GM21737 (cell line): ENCODE results near the gene ADGRD2.

Experiments used
- ATAC-seq: cut with Tn5 transposase; IDR thresholded peaks from one replicate; pipeline ENCODE4 v1.9.1; 2021; ENCODE audit warnings: mild to moderate bottlenecking, moderate library complexity; ENCODE audit not compliant: unreplicated experiment

Gene ADGRD2

GRCh38 chr9:124436320-124436719 is 13.9 kb upstream of the ADGRD2 start:
- ATAC-seq = no peak

DNA sequence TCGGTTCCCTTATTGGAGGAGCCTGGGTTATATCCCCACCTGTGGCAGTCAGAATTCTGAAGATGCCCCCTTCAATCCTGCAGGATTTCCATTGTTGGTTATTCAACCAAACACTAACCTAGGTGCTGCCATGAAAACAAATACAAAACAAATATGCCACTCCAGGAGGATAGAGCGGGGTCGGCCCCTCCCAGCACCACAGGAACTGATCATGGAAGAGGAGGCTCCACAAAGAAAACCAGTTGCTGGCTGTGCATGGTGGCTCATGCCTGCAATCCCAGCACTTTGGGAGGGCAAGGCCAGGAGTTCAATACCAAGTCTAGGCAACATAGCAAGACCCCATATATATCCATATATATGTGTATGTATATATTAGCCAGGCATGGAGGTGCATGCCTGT is 13.2 kb upstream of the ADGRD2 start:
- no peak for ATAC-seq

DNA sequence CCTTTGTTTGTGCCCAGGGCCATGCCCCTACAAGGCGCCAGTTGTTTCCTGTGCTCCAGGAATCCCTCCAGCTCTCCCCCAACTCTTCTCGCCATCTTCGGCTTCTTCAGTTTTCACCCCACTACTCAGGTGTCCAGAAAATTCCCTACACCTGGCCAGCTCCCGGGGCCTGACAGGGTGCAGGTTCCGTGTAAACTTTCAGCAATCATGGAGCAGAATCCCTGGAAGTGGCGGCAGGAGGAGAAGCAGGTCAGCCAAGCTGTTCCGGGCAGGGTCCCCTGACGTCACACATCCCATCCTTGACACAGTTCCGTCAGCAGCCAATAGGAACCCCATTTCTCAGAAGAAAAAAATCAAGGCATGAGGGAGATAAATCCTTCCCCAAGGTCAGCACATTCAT is 12.2 kb upstream of the ADGRD2 start:
- no peak for ATAC-seq

DNA sequence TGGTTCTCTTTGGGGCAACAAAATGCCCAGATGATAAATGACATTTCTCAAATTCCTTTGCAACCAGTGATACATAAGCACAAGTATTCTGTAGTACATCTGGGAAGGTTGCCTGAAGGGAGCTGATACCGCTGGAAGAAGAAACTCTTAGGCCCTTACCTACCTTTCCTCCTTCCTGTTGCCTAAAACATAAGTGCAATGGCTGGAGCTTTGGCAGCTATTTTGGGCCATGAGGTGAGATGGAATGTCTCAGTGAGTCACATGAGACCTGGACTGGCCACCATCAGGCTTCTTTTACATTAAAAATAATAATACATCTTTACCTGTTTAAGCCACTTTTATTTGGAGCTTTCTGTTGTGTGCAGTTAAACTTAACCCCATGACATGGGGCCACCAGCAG is 11.2 kb upstream of the ADGRD2 start:
- ATAC-seq = no peak

DNA sequence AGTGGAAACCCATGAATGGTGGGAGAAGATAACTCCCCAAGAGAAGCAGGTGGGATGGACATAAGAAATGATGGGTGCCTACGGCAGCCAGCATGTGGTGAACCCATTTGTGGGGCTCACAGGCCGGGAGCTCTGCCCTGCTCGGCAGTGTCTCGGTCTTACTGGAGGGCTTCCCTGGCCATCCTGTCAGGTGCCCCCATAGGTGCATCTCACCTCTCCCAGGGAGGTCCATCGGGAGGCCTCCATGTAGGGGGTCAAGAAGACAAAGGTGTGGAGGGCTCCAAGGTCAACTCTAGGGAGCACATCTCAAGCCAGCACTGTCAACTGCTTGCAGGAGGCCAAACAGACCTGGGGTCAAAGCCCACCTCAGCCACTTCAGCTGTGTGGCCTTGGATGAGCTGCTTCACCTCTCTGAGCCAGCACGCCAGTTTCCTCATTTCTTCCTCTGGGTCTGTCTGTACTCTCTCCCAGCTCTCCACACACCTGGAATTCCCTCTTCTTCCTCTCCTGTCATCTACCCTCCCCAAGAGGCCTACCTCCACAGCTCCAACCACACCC is 10.5 kb upstream of the ADGRD2 start:
- no peak for ATAC-seq

- ATAC-seq = no peak
These were observed 9.5 kb upstream of the ADGRD2 start for GRCh38 chr9:124440786-124441185.

DNA sequence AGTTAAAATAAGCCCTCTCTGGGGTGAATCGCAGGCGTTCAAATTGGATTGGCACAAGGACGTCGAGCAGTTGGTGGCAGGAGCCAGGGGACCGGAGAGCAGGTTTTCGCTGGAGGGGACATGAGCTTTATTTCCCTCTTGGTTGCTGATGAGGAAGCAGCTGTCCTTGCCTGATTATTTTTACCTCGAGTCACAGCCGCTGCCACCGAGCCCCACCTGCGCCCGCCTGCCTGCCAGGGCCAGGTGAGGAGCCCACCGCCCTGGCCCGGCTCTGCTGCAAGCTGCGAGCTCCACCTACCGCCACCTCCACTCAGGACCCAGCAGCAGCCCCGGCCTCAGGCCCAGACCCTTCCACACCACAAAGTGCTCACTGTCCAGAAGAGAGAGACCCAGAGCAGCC is 9.0 kb upstream of the ADGRD2 start:
- ATAC-seq = no peak

DNA sequence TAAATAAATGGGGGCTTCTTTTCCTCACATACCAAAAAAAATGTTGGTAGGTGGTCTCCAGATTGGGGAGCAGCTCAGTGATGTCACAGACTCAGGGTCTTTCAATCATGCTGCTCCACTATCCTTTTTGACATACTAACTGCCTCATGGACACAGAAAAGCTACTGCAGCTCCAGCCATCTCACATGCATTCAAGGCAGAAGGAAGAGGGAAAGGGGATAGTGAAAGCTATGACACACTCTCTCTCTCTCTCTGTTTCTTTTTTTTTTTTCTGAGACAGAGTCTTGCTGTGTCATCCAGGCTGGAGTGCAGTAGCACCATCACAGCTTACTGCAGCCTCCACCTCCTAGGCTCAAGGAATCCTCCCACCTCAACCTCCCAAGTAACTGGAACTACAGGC is 7.9 kb upstream of the ADGRD2 start:
- no peak for ATAC-seq

- no peak for ATAC-seq
These were observed 7.4 kb upstream of the ADGRD2 start for GRCh38 chr9:124442826-124443225.

DNA sequence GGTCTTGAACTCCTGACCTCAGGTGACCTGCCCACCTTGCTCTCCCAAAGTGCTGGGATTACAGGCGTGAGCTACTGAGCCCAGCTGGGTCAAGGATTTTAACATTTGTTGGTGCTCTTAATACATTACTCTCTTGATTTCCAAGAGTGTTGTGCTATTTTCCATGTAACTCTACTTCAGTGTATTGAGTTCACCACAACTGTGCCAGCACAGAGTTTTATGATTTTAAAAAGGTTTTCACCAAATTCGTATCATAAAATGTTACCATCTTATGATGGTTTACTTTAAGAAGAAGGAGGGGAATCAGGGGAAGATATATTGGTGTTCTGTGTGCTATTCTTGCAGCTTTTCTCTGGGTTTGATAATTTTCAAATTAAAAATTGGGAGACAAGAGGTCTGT is 6.6 kb upstream of the ADGRD2 start:
- ATAC-seq = no peak

DNA sequence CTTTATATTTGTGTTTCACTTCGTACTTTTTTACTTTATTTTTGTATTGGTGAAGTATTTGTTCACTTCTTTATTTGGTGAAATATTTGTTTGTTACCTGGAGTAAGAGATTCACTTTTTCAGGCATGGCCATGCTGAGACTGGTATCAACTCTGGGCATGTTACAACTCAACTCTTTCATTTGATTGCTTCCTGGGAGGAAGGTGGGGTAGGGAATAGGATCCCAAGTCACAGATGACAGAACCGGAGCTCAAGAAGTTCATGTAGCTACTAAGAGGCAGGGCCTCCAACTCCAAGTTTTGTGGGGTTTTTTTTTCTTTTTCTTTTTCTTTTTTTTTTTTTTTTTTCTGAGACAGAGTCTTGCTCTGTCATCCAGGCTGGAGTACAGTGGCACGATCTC is 6.1 kb upstream of the ADGRD2 start:
- no peak for ATAC-seq

DNA sequence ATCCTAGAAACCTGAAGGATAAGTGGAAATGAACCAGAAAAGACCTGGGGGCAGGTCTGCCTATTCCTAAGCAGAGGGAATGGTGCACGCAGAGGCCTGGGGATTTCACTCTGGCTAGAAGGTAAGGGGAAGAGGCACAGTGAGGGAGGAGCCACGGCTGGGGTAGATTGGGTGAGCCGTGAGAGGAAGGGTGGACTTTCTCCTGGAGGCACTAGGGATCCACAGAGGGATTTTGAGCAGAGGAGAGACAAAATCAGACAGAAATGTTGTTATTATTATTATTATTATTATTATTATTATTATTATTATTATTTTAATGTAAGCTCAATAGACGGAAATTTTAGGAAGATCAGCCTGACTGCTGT is 3.0 kb upstream of the ADGRD2 start:
- no peak for ATAC-seq

GRCh38 chr9:124448019-124448418 is 2.2 kb upstream of the ADGRD2 start:
- no peak for ATAC-seq

- no peak for ATAC-seq
These were observed 685 bp upstream of the ADGRD2 start for GRCh38 chr9:124449381-124450151.

DNA sequence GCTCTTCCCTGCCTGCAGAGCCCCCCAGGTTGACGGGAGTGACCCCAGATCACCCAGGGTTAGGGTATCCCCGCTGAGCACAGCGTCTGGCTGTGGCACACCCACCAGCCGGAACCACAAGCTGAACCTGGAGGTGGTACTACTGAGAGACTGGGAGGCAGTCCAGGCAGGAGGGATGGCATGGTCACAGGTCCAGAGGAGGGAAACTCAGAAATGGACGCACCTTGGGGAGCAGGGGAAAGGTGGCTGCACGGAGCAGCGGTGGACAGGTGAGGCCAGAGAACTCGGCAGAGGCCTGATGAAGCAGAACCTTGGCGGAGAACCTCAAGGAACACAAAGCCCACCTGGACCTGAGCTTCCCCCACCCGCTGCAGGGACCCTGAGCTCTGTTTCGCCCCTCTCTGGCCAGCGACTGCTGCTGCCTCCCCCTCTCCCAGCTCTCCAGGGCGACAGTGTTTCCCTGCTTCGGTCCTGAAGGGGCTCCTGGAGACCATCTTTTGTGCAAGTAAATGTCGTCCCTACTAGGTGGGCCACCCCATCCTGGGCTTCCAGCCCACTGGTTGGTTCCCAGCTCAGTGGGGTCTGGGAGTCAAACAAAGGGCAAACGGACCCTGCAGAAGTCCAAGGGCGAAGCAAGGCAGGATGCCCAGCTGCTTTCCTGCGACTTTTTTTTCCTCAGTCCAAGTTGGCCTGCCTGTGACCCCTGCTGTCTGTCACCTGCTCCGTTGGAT is 845 bp downstream of the ADGRD2 start:
- no peak for ATAC-seq

- no peak for ATAC-seq
These were observed 2.1 kb downstream of the ADGRD2 start for GRCh38 chr9:124452326-124452725.

DNA sequence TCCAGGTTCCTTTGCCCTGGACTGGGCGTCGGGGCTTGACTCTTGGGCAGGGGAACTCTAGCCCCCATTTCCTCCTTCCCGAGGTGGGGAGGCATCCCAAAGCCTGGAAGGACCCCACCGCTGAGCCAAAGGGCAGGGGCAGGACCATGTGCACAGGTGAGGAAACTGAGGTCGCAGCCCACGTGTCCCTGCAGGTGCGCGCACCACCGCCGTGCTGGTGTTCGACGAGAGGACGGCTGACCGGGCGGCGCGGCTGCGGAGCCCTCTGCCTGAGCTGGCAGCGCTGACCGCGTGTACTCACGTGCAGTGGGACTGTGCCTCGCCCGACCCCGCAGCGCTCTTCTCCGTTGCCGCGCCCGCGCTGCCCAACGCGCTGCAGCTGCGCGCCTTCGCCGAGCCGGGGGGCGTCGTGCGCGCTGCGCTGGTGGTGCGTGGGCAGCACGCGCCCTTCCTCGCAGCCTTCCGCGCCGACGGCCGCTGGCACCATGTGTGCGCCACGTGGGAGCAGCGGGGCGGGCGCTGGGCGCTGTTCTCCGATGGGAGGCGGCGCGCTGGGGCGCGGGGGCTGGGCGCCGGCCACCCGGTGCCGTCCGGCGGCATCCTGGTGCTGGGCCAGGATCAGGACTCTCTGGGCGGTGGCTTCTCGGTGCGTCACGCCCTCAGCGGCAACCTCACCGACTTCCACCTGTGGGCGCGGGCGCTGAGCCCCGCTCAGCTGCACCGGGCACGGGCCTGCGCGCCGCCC is 2.8 kb downstream of the ADGRD2 start:
- ATAC-seq = no peak

DNA sequence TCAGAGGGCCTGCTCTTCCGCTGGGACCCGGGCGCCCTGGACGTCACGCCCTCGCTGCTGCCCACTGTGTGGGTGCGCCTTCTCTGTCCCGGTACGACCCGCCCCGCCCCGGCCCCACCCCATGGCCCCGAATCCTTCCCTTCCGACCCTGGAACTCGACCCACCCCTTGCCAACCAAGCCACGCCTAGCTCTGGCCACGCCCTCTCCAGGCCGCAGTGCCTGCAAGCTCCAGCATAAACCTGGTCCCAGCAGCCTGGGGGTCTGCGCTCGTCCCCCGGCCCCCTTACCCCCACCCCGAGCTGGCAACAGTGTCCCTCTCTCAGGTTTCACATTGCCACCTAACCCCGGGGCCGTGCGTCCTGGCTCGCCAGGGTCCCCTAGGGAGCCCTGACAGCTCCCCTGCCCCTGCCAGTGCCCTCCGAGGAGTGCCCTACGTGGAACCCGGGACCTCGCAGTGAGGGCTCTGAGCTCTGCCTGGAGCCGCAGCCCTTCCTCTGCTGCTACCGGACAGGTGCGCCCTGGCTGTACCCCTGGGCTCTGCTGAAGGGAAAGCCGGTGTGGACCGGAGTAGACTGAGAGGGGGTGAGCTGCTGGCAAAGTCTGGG is 3.4 kb downstream of the ADGRD2 start:
- ATAC-seq = no peak

DNA sequence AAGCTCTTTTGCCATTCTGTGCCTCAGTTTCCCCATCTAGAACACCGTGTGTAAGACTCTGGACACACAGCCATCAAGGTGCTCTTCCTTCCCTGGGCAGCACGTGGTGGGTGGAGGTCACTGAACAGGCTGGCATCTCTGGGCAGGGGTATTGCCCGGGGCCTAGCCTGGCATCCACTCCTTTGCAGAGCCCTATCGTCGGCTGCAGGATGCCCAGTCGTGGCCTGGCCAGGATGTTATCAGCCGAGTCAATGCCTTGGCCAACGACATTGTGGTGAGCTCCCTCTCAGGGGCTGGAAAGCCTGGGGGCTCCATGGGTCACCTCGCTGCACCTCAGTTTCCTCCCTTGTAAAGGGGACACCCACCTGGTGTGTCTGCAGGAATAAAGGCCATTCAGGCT is 4.0 kb downstream of the ADGRD2 start:
- no peak for ATAC-seq

DNA sequence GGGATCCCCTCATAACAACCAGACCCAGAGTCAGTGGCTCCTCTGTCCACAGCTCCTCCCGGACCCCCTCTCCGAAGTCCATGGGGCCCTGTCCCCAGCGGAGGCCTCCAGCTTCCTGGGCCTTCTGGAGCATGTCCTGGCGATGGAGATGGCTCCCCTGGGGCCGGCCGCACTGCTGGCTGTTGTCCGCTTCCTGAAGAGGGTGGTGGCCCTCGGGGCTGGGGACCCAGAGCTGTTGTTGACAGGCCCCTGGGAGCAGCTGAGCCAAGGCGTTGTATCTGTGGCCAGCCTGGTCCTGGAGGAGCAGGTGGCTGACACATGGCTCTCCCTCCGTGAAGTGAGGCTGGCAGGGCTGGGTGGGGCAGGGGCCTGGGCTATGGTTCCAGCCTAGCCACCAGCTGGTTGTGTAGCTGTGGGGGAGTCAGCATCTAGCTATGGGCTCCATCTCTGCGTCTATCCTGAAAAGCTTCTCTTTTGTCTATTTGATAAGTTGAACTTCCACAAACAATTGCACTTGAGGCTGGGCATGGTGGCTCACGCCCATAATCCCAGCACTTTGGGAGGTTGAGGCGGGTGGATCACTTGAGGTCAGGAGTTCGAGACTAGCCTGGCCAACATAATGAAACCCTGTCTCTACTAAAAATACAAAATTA is 4.7 kb downstream of the ADGRD2 start:
- ATAC-seq = no peak

DNA sequence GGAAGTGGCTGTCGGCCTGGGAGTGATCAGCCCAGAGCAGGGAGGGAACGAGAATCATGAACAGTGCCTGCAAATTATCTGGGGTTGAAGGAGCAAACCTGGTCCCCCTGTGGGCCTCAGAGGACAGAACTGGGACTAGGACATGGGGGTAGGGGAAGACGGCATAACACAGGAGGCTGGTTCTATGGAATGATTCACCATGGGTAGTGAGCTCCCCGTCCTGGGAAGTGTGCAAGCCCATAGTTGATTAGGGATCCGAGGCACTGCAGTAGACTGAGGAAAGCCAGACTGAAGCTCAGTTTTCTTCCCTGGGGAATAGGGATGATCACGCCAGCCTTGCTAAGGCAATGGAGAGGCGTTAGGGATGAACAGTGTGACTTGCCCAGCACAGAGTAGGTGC is 5.6 kb downstream of the ADGRD2 start:
- ATAC-seq = no peak
